Natural killer cell treated with Interleukin-12 subunit alpha and Interleukin-12 subunit beta and Interleukin-15 and Interleukin-18, amount 100 ng/mL, for 72 hours (primary cell): Measurements from ENCODE around the gene CYB561A3. TPM values are rescaled to one million over a fixed set of nuclear protein-coding genes. Genes with fewer than 3 reads are reported as not detected.
A peak's percentile ranks its signal among the peaks of the same experiment; 100 is the strongest.

Experiments
- ATAC-seq, 2 donors: fragments of 150-1000 bp; cut with Tn5 transposase in 1 of 2; sonication (Bioruptor Pico), chemical (Tn5 transposase) in 1 of 2; 2 replicates each; pipeline ENCODE4 v1.10.0; 2021
- DNase-seq: peaks from one replicate; pipeline ENCODE4 v3.0.0; 2022; ENCODE audit warnings: low spot score
- H3K27ac Mint-ChIP-seq, 2 donors: 1 replicate in 1 of 2; 2 replicates in 1 of 2; pipeline ENCODE4 v1.8.0; 2022; ENCODE audit warnings: mixed read lengths in 2 of 2, mild to moderate bottlenecking in 1 of 2, moderate library complexity in 1 of 2
- H3K27me3 Mint-ChIP-seq, 2 donors: 1 replicate in 1 of 2; 2 replicates in 1 of 2; pipeline ENCODE4 v1.8.0; 2022; ENCODE audit warnings: mixed read lengths in 2 of 2
- H3K36me3 Mint-ChIP-seq: one replicate; pipeline ENCODE4 v1.8.0; 2022; ENCODE audit warnings: mixed read lengths
- H3K4me1 Mint-ChIP-seq, 2 donors: 1 replicate in 1 of 2; 2 replicates in 1 of 2; pipeline ENCODE4 v1.8.0; 2022; ENCODE audit warnings: low read depth in 2 of 2, mixed read lengths in 2 of 2, mild to moderate bottlenecking in 1 of 2
- H3K4me3 Mint-ChIP-seq: one replicate; pipeline ENCODE4 v1.8.0; 2022; ENCODE audit warnings: mixed read lengths
- H3K9me3 Mint-ChIP-seq: 2 replicates; pipeline ENCODE4 v1.8.0; 2022; ENCODE audit warnings: mixed read lengths
- total RNA-seq, 2 donors: library from RNA; stranded (reverse); gene quantifications; one replicate each; pipeline ENCODE4 v1.2.3, GENCODE V29; 2022

CYB561A3 gene
- total RNA-seq, 2 donors from 2014 or later: 33.0 to 112 TPM

DNA sequence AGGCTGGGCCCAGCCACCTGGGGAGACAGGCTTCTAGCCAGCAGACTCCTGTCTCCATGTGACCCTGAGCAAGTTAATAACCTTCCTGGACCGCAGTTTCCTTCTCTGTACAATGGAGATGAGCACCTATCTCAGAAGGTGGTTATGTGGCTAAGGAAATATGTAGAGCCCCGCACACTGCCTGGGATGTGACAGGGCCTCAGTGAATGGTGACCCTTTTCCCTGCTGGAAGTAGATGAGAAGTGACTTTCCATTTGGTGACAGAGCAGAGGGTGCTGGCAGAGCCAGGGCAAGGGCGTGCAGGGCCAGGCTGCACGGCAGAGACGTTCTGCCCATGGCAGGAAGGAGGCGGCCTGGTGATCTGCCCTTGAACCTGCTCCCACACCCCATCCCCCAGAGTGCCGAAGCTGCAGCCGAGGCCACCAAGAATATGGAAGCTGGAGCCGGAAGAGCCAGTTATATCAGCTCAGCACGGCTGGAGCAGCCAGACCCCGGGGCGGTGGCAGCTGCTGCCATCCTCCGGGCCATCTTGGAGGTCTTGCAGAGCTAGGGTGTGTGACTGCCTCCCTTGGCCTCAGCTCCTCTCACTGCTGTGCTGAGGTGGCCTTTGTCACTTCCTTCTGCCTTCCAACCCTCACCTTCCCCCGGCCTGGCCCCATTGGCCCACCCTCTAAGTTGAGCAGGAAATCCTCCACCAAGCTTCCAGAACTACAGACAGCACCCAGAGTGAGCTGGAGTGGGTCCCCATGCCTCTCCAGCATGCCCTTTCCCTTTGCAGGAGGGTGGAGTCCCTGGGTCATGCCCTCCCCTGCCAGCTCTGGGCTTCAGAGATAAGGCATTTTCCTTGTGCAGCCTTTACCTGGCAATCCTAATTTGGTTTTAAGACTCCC is 15.5 kb downstream of the CYB561A3 start:
- DNase-seq: no peak
- Mint-ChIP-seq H3K4me3 (no peak overlapping the region), H3K27me3 (no peaks in the 10 kb centered on the region), H3K4me1 (peaks cover 0 to 3% of the 10 kb centered on the region in 2 donors), H3K36me3 (peaks cover 5% of the 10 kb centered on the region), H3K9me3 (no peaks in the 10 kb centered on the region), H3K27ac (no peak overlapping the region)
- no peak for ATAC-seq

DNA sequence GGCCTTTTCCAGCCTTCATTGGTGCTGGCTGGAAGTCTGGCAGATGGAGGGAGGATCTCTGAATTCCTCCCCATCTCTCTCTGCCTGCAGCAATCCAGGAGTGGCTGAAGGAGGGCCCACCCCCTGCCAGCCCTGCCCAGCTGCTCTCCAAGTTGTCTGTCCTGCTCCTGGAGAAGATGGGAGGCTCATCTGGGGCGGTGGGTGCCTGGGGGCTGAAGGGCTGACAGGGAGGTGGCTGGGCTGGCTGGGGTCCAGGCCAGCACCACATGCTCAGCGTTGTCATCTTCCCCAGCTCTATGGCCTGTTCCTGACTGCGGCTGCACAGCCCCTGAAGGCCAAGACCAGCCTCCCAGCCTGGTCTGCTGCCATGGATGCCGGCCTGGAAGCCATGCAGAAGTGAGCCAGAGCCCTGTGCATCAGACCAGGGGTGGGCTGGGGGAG is 16.5 kb downstream of the CYB561A3 start:
- Mint-ChIP-seq H3K4me1 (peaks cover 0 to 3% of the 10 kb centered on the region in 2 donors), H3K9me3 (no peaks in the 10 kb centered on the region), H3K27ac (no peak overlapping the region), H3K27me3 (no peaks in the 10 kb centered on the region), H3K4me3 (no peak overlapping the region), H3K36me3 (peaks cover 5% of the 10 kb centered on the region)
- DNase-seq (no peak), ATAC-seq (no peak)

DNA sequence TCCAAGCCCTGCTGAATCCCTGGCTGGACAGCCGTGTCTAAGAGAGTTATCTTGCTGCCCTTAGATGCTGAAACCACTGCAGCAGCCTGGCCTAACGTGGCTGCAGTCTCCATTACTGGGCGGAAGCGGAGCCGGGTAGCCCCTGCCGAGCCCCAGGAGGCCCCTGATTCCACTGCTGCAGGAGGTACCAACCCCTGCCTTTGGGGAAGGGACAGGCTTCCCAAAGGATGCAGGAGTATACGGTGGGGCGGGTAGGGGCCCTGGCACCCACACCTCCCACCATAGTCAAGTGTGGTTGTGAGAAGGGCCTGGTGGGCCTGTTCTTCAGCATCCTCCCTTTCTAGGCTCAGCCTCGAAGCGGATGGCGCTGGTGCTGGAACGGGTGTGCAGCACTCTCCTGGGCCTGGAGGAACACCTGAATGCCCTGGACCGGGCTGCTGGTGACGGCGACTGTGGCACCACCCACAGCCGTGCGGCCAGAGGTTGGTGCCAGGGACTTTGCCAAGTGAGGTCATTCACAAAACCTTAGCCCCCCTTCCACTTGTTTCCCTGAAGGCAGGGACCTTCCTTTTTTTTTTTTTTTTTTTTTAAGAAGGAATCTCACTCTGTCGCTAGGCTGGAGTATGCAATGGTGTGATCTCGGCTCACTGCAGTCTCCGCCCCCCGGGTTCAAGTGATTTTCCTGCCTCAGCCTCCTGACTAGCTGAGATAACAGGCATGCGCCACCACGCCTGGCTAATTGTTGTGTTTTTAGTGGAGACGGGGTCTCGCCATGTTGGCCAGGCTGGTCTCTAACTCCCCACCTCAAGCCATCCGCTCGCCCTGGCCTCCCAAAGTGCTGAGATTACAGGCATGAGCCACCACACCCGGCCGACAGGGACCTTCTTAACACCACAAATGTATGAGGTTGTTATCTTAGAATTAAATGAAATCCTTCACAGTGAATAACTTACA is 17.6 kb downstream of the CYB561A3 start:
- no peak for DNase-seq
- H3K27ac Mint-ChIP-seq: no peak overlapping the region

GRCh38 chr11:61342207-61342803 is 19.4 kb downstream of the CYB561A3 start:
- Mint-ChIP-seq H3K4me3 (no peak overlapping the region), H3K36me3 (no peaks in the 10 kb centered on the region), H3K4me1 (peaks cover 0 to 5% of the 10 kb centered on the region in 2 donors), H3K27me3 (no peaks in the 10 kb centered on the region), H3K27ac (no peak overlapping the region), H3K9me3 (no peaks in the 10 kb centered on the region)
- ATAC-seq: no peak
- DNase-seq: no peak

More for the DNA sequence above, 17.6 kb downstream of the CYB561A3 start:
- Mint-ChIP-seq H3K36me3 (no peaks in the 10 kb centered on the region), H3K4me1 (no peaks in the 10 kb centered on the region), H3K27me3 (no peaks in the 10 kb centered on the region), H3K4me3 (no peak overlapping the region), H3K9me3 (no peaks in the 10 kb centered on the region)
- no peak for ATAC-seq

DNA sequence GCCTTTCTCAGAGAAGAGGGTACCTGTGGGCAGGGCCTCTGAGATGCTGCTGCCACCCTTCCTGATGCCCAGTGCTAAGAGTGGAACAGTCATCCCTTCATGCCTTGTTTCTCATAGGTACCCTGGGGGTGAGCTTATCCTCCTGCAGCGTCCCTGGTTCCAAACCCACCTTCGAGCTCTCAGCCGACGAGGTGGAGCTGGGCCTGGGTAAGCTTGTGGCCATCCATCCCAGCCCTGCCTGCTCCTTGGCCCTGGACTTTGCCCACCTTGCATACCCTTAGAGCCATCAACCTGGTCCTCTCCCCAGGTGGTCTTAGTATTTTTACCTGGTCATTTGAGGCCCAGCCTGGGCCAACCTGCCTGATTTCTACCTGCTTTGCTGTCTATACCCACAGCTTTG is 20.0 kb downstream of the CYB561A3 start:
- DNase-seq (no peak), ATAC-seq (no peak)
- peaks cover 5 to 9% of the 10 kb centered on the region in 2 donors for H3K4me1 Mint-ChIP-seq
- no peaks in the 10 kb centered on the region for H3K9me3 Mint-ChIP-seq
- H3K4me3 Mint-ChIP-seq: no peak overlapping the region
- H3K27me3 Mint-ChIP-seq: no peaks in the 10 kb centered on the region
- no peak overlapping the region for H3K27ac Mint-ChIP-seq
- no peaks in the 10 kb centered on the region for H3K36me3 Mint-ChIP-seq

- H3K36me3 Mint-ChIP-seq: no peaks in the 10 kb centered on the region
- H3K9me3 Mint-ChIP-seq: no peaks in the 10 kb centered on the region
- DNase-seq: no peak
- H3K27me3 Mint-ChIP-seq: no peaks in the 10 kb centered on the region
- ATAC-seq: no peak
- H3K4me3 Mint-ChIP-seq: no peak overlapping the region
- H3K4me1 Mint-ChIP-seq: peaks cover 5 to 9% of the 10 kb centered on the region in 2 donors
- no peak overlapping the region for H3K27ac Mint-ChIP-seq
These were observed 20.7 kb downstream of the CYB561A3 start for GRCh38 chr11:61340979-61341378.

DNA sequence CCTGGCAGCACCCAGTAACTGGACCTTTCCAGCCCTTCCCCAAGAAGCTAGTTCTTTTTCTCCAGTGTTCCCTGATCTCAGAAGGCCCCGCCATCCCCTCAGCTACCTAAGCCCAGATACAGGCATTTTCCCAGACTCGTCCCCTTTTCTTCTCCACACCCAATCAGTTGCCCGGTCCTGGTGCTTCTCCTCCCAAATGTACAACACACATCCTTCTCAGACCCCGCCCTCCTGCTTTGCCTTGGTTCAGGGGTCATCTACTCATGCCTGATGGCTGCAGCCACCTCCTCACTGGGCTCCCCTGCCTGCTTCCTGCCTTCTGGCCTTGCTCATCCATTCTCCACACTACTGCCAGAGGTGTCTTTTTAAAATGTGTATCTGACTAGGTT is 22.2 kb downstream of the CYB561A3 start:
- Mint-ChIP-seq H3K27ac (no peak overlapping the region), H3K27me3 (no peaks in the 10 kb centered on the region), H3K9me3 (no peaks in the 10 kb centered on the region), H3K4me3 (no peak overlapping the region), H3K36me3 (no peaks in the 10 kb centered on the region), H3K4me1 (peaks cover 5 to 9% of the 10 kb centered on the region in 2 donors)
- DNase-seq (no peak), ATAC-seq (no peak)

- DNase-seq (no peak), ATAC-seq (no peak)
- H3K27ac Mint-ChIP-seq: no peak overlapping the region
- H3K27me3 Mint-ChIP-seq: no peaks in the 10 kb centered on the region
- no peaks in the 10 kb centered on the region for H3K36me3 Mint-ChIP-seq
- H3K9me3 Mint-ChIP-seq: no peaks in the 10 kb centered on the region
- H3K4me3 Mint-ChIP-seq: no peak overlapping the region
- H3K4me1 Mint-ChIP-seq: peaks cover 9 to 11% of the 10 kb centered on the region in 2 donors
These were observed 22.7 kb downstream of the CYB561A3 start for GRCh38 chr11:61338783-61339489.

- no peaks in the 10 kb centered on the region for H3K36me3 Mint-ChIP-seq
- no peak overlapping the region for H3K27ac Mint-ChIP-seq
- ATAC-seq: no peak
- H3K4me1 Mint-ChIP-seq: peaks cover 16 to 19% of the 10 kb centered on the region in 2 donors
- no peaks in the 10 kb centered on the region for H3K27me3 Mint-ChIP-seq
- H3K9me3 Mint-ChIP-seq: no peaks in the 10 kb centered on the region
- DNase-seq: no peak
- no peak overlapping the region for H3K4me3 Mint-ChIP-seq
These were observed 23.8 kb downstream of the CYB561A3 start for GRCh38 chr11:61337706-61338470.

DNA sequence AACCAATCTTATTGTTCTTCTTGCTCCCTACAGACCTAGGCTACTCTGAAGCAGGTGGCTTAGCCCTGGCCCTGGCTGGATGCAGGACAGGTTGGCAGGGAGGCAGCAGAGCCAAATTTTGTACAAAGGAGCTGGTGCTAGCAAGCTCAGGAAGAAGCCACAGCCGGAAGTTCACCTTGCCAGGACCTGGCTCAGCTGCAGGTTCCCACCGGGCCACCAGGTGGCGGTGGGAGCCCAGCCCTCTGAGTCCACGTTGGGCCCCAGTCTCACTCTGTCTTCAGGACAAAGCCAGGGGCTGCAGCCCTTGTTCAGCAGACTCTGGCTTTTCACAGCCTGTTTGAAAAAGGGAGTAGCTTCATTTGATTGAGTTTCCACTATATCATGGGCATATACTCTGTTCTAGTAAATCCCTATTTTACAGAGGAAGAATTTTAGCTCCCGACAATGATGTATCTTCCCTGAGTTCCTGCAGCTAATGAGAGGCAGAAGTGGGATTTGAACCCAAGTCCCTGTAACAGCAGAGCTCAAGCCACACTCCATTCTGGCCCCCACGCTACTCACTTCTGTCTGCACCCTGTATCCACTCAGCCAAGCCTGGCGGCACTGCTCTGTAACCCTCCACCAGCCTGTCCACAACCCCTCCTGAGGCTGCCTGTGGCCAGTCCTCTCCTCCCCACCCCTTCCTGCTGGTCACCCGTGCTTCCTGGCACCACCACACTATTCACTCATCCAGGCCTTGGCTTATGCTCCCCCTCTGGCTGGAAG is 25.3 kb downstream of the CYB561A3 start:
- Mint-ChIP-seq H3K36me3 (peaks cover 7% of the 10 kb centered on the region), H3K4me3 (no peak overlapping the region), H3K4me1 (peaks cover 28 to 31% of the 10 kb centered on the region in 2 donors), H3K27ac (peak overlapping the region; percentile 64 to 70), H3K27me3 (no peaks in the 10 kb centered on the region), H3K9me3 (no peaks in the 10 kb centered on the region)
- DNase-seq: peak; percentile 82
- peak; percentile 62 to 67 for ATAC-seq

- Mint-ChIP-seq H3K4me1 (peaks cover 35 to 38% of the 10 kb centered on the region in 2 donors), H3K27ac (peak overlapping the region; percentile 64 to 98), H3K9me3 (no peaks in the 10 kb centered on the region), H3K4me3 (no peak overlapping the region), H3K27me3 (no peaks in the 10 kb centered on the region), H3K36me3 (peaks cover 7% of the 10 kb centered on the region)
- ATAC-seq: no peak
- no peak for DNase-seq
These were observed 26.3 kb downstream of the CYB561A3 start for GRCh38 chr11:61335355-61335710.
